Measurements from ENCODE around the gene SH3YL1. TPM values are rescaled to one million over a fixed set of nuclear protein-coding genes. Genes with fewer than 3 reads are reported as not detected.

The SH3YL1 gene
- polyA plus RNA-seq, 1 of the 3 experiments (the other 2 are of a cell fraction): 22.7 TPM

- Histone ChIP-seq H3K4me2 (no peak overlapping the region), H4K20me1 (ENCODE audit: insufficient read depth) (no peaks in the 10 kb centered on the region), H3K79me2 (ENCODE audit: insufficient read depth) (no peaks in the 10 kb centered on the region), H3K27ac (ENCODE audit: low read depth in 2 of 2, low read length in 1 of 2) (peak overlapping the region in 1 of 2 experiments; percentile 11; a peak in 1 of 4 replicates), H3K9me3 (peaks cover 4% of the 10 kb centered on the region; the same call in 1 of the 2 replicates), H2AFZ (ENCODE audit: low read depth) (no peak overlapping the region), H3K4me1 (ENCODE audit: control insufficient read depth in 1 of 2, insufficient read depth in 2 of 2, low read depth in 1 of 2, low read length in 1 of 2) (peaks cover 4 to 5% of the 10 kb centered on the region in 2 experiments; a peak in 2 of 4 replicates), H3K36me3 (replicated peaks in 1 of 2; ENCODE audit: control insufficient read depth in 1 of 2, insufficient read depth in 2 of 2, low read length in 1 of 2) (peaks cover 77 to 79% of the 10 kb centered on the region in 2 experiments), H3K9me2 (no peaks in the 10 kb centered on the region), H3K9ac (no peak overlapping the region), H3K27me3 (ENCODE audit: insufficient read depth) (no peaks in the 10 kb centered on the region), H3F3A (replicated peaks; ENCODE audit: insufficient read depth) (peaks cover 11% of the 10 kb centered on the region), H3K4me3 (ENCODE audit: low read depth in 2 of 2, low read length in 1 of 2) (no peak overlapping the region)
- CTCF ChIA-PET: interaction anchor here (0.6 to 2.8 kb wide), 22 partner anchors 9 to 636 kb away, joined by 3 to 26 read pairs (median 4); partner anchors contain the start of gene ALKAL2
- POLR2A ChIA-PET: no interaction called here
- TF ChIP-seq IRF3 (IDR thresholded peaks at IDR 0.05; ENCODE audit: low read depth, low read length) (no peak), CTCF (IDR thresholded peaks at IDR 0.05) (peak; percentile 73), ZBTB33 (IDR thresholded peaks at IDR 0.05; ENCODE audit: borderline replicate concordance, low read depth) (no peak), MAX (IDR thresholded peaks at IDR 0.05; ENCODE audit: low read depth) (peak; percentile 46; the same call in 1 of the 2 replicates), MXI1 (IDR thresholded peaks at IDR 0.05; ENCODE audit: low read depth, low read length) (peak; percentile 44; the same call in 1 of the 2 replicates), SMC3 (IDR thresholded peaks at IDR 0.05; ENCODE audit: low read depth, low read length) (peak; percentile 58), REST (IDR thresholded peaks at IDR 0.05; ENCODE audit: low read depth, low read length) (no peak), RAD21 (IDR thresholded peaks at IDR 0.05; ENCODE audit: low read length) (peak; percentile 59)
- 59% methylated on average over 6 of the region's 6 CpGs for WGBS (ENCODE audit: low lambda C conversion rate)
- peak; percentile 61 for DNase-seq
These were observed 17.2 kb downstream of the SH3YL1 start for GRCh38 chr2:246489-247144.

Data from SK-N-SH (cell line).